Measurements from ENCODE around the gene AAK1. TPM values are rescaled to one million over a fixed set of nuclear protein-coding genes. Genes with fewer than 3 reads are reported as not detected.

Gene AAK1
- total RNA-seq, 1 donor from 2014 or later: 66.4 TPM

DNA sequence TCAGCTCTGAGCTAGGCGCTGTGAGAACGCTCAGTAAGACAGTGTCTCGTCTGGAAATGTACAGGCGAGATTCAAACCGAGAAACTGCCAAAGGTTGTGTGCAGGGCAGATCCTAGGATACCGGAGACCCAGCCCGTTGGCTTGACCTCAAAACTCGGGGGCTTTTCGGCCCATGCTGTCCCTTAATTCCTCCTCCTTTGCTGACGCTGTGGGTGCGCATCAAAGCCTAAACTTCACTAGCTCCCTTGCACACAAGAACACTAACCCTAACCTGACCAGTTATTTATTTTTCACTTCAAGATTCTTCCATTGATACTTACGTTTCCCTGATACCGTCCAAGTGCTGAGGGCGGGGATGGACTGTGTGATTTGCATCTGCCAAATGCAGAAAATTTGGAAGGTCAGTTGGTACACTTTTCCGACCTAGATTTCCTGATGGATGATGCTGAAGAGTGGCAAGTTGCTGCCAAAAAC, 1.0 kb upstream of the AAK1 start:
- Mint-ChIP-seq H3K27me3 (ENCODE audit: low read depth) (no peaks in the 10 kb centered on the region), H3K27ac (peak overlapping the region; percentile 98), H3K4me1 (peaks cover 41% of the 10 kb centered on the region), H3K36me3 (no peaks in the 10 kb centered on the region), H3K9me3 (peaks cover 4% of the 10 kb centered on the region), H3K4me3 (peak overlapping the region; percentile 98)
- no peak for DNase-seq (ENCODE audit: low spot score in 2 of 2, unreplicated experiment in 2 of 2)
- TF ChIP-seq, protein P1, sequence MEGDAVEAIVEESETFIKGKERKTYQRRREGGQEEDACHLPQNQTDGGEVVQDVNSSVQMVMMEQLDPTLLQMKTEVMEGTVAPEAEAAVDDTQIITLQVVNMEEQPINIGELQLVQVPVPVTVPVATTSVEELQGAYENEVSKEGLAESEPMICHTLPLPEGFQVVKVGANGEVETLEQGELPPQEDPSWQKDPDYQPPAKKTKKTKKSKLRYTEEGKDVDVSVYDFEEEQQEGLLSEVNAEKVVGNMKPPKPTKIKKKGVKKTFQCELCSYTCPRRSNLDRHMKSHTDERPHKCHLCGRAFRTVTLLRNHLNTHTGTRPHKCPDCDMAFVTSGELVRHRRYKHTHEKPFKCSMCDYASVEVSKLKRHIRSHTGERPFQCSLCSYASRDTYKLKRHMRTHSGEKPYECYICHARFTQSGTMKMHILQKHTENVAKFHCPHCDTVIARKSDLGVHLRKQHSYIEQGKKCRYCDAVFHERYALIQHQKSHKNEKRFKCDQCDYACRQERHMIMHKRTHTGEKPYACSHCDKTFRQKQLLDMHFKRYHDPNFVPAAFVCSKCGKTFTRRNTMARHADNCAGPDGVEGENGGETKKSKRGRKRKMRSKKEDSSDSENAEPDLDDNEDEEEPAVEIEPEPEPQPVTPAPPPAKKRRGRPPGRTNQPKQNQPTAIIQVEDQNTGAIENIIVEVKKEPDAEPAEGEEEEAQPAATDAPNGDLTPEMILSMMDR (IDR thresholded peaks at IDR 0.05; ENCODE audit: unreplicated experiment): no peak

DNA sequence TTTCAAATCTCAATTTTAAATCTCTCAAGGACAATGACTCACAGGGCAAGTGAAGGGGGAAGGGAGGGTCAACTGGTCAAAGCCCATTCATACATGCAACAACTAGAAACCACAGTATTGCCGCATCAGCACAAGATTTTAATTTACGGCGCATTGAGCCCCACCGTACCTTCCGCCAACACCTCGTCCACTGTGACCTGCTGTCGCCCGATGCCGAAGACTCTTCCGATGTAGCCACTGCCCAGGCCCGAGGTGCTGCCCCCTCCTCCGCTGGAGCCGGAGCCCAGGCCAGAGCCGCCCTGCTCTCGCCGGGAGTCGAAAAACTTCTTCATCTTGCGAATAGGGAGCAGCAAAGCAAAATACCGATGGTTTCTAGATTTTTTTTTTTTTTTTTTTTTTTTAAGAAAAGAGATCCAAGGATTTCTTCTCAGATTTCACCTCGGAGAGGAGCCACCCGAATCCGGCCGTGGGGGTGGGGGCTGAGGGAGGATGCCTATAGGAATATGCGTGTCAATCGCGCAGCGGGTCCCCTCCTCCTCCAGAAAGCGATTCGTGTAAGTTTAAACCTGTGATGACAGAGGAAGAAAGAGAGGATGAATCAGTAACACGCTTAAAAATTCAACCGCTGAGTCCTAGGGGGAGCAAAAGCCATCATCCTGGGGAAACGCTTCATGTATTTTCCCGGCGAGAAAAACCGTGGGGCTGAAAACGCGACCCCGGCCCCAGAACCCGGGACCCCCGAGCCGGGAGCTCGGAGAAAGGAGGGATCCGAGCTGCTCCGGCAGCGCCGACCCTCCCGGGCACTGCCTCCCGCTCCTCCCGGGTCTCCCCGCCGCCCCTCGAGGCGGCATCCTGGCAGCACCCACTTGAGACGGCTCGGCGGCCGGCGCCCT, 584 bp downstream of the AAK1 start:
- peak overlapping the region; percentile 98 for H3K4me3 Mint-ChIP-seq
- TF ChIP-seq, protein P1 (IDR thresholded peaks at IDR 0.05; ENCODE audit: unreplicated experiment): no peak
- H3K4me1 Mint-ChIP-seq: peaks cover 49% of the 10 kb centered on the region
- H3K27me3 Mint-ChIP-seq (ENCODE audit: low read depth): no peaks in the 10 kb centered on the region
- peaks cover 5% of the 10 kb centered on the region for H3K36me3 Mint-ChIP-seq
- H3K27ac Mint-ChIP-seq: peak overlapping the region; percentile 99
- peaks cover 4% of the 10 kb centered on the region for H3K9me3 Mint-ChIP-seq
- DNase-seq (ENCODE audit: low spot score in 2 of 2, unreplicated experiment in 2 of 2): peak; percentile 57 to 72

DNA sequence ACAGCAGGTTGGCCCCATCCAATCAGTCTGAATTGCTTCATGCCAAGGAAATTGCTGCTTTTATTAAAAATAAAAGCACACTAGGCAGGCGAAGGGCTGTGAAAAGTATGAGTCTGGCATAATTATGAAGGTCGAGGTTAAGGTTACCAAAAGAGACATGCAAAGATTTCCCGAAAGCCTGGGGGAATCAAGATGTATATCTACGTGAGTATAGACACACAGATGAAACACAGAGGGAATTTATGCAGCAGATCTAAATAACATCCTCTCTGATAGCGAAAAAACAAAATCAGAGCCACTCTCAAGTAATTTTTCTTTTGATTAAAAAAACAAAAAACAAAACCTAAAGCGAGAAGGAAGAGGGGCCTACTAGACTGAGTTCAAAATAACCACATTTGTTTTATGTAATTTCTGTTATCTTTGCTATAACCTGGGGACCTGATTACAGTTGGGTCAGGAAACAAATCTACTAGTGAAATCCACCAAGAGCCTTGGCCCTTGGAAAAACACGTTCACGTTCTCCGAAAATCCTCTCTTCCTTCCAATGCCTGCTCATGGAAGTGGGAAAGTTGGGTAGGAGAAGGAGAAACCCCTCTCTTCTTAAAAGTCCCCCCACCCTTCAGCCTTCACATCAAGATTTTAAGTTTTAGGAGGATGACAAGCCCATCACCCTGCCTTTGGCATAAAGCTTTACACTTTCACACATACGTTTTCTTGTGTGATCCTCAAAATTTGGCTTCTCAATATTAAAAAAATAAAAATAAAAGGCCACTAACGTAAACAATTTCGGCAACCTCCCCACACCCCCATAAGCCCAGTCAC, 1.4 kb downstream of the AAK1 start:
- Mint-ChIP-seq H3K4me3 (peak overlapping the region; percentile 98), H3K27me3 (ENCODE audit: low read depth) (no peaks in the 10 kb centered on the region), H3K4me1 (peaks cover 49% of the 10 kb centered on the region), H3K9me3 (peaks cover 4% of the 10 kb centered on the region), H3K27ac (peak overlapping the region; percentile 99), H3K36me3 (peaks cover 11% of the 10 kb centered on the region)
- DNase-seq (ENCODE audit: low spot score in 2 of 2, unreplicated experiment in 2 of 2): no peak
- TF ChIP-seq, protein P1 (IDR thresholded peaks at IDR 0.05; ENCODE audit: unreplicated experiment): no peak

DNA sequence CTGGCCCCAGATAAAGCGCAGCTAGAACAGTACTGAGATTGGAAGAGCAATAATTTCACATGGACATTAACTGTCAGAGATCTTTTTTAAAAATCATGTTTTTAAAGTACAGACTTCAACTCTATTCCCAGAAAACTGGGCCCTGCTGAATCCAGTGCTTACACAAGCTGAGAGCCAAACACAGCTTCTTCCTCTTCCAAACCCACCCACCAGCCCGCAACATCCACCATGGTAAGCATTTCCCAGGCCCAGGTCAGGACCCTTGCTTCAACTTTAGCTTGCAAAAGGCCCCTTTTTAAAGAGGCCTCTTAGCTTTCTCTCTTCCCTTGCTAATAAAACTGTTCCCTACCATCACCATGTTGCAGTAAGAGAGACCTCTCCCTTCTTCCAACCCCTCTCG, 2.1 kb downstream of the AAK1 start:
- DNase-seq (ENCODE audit: low spot score in 2 of 2, unreplicated experiment in 2 of 2): no peak
- peak overlapping the region; percentile 99 for H3K27ac Mint-ChIP-seq
- H3K36me3 Mint-ChIP-seq: peaks cover 12% of the 10 kb centered on the region
- H3K4me3 Mint-ChIP-seq: peak overlapping the region; percentile 98
- H3K9me3 Mint-ChIP-seq: no peaks in the 10 kb centered on the region
- H3K4me1 Mint-ChIP-seq: peaks cover 49% of the 10 kb centered on the region
- no peaks in the 10 kb centered on the region for H3K27me3 Mint-ChIP-seq (ENCODE audit: low read depth)
- TF ChIP-seq, protein P1 (IDR thresholded peaks at IDR 0.05; ENCODE audit: unreplicated experiment): no peak

DNA sequence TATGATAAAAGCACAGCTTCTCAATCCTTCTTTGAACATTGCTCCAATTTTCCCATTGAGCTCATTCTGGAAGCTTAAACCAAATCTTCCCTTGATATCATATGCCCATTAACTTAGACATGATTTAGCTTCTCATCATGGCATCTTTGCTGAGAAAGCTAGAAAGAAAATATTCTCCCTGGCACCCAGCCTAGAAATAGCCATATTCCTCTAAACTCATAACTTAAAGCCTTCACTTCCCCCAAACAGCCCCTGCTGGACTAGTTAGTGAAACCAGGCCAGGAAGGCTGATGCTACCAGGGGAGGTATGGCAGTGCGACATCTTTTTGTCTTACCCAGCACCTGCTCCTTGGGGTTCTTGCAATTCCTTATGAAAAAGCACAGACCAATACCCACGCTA, 4.3 kb downstream of the AAK1 start:
- peak overlapping the region; percentile 37 for H3K27ac Mint-ChIP-seq

More for the DNA sequence above, 4.3 kb downstream of the AAK1 start:
- DNase-seq (ENCODE audit: low spot score in 2 of 2, unreplicated experiment in 2 of 2): no peak
- no peaks in the 10 kb centered on the region for H3K27me3 Mint-ChIP-seq (ENCODE audit: low read depth)
- peaks cover 12% of the 10 kb centered on the region for H3K36me3 Mint-ChIP-seq
- no peaks in the 10 kb centered on the region for H3K9me3 Mint-ChIP-seq
- no peak overlapping the region for H3K4me3 Mint-ChIP-seq
- H3K4me1 Mint-ChIP-seq: peaks cover 36% of the 10 kb centered on the region
- TF ChIP-seq, protein P1 (IDR thresholded peaks at IDR 0.05; ENCODE audit: unreplicated experiment): no peak
